Measurements from ENCODE around the gene LINGO1.

LINGO1 gene

GRCh38 chr15:77574521-77575202, 58.0 kb downstream of the LINGO1 start:
- FAIRE-seq (no peak), DNase-seq (ENCODE audit: insufficient read length, low spot score) (no peak)

GRCh38 chr15:77573802-77574201, 58.9 kb downstream of the LINGO1 start:
- FAIRE-seq (no peak), DNase-seq (ENCODE audit: insufficient read length, low spot score) (no peak)

GRCh38 chr15:77572186-77572585, 60.5 kb downstream of the LINGO1 start:
- FAIRE-seq: no peak
- DNase-seq (ENCODE audit: insufficient read length, low spot score): no peak

GRCh38 chr15:77571741-77572140, 61.0 kb downstream of the LINGO1 start:
- DNase-seq (ENCODE audit: insufficient read length, low spot score) (no peak), FAIRE-seq (no peak)

GRCh38 chr15:77571181-77571580, 61.5 kb downstream of the LINGO1 start:
- no peak for FAIRE-seq
- no peak for DNase-seq (ENCODE audit: insufficient read length, low spot score)

- DNase-seq (ENCODE audit: insufficient read length, low spot score) (no peak), FAIRE-seq (no peak)
These were observed 63.0 kb downstream of the LINGO1 start for GRCh38 chr15:77569729-77570125.

- FAIRE-seq (no peak), DNase-seq (ENCODE audit: insufficient read length, low spot score) (no peak)
These were observed 63.6 kb downstream of the LINGO1 start for GRCh38 chr15:77568973-77569728.

- FAIRE-seq (no peak), DNase-seq (ENCODE audit: insufficient read length, low spot score) (no peak)
These were observed 64.4 kb downstream of the LINGO1 start for GRCh38 chr15:77568014-77568972.

GRCh38 chr15:77567202-77567601, 65.5 kb downstream of the LINGO1 start:
- no peak for FAIRE-seq
- DNase-seq (ENCODE audit: insufficient read length, low spot score): no peak

GRCh38 chr15:77566092-77566491, 66.6 kb downstream of the LINGO1 start:
- no peak for DNase-seq (ENCODE audit: insufficient read length, low spot score)
- no peak for FAIRE-seq

GRCh38 chr15:77565378-77565915, 67.3 kb downstream of the LINGO1 start:
- FAIRE-seq: no peak
- DNase-seq (ENCODE audit: insufficient read length, low spot score): no peak

- no peak for FAIRE-seq
- DNase-seq (ENCODE audit: insufficient read length, low spot score): no peak
These were observed 67.8 kb downstream of the LINGO1 start for GRCh38 chr15:77564938-77565337.

- FAIRE-seq: no peak
These were observed 68.4 kb downstream of the LINGO1 start for GRCh38 chr15:77564341-77564740.

GRCh38 chr15:77563623-77564156, 69.0 kb downstream of the LINGO1 start:
- no peak for FAIRE-seq
- no peak for DNase-seq (ENCODE audit: insufficient read length, low spot score)

More at GRCh38 chr15:77564341-77564740, 68.4 kb downstream of the LINGO1 start:
- DNase-seq (ENCODE audit: insufficient read length, low spot score): no peak

Measured in GM19239 (cell line).